IPS-15b (cell line): ENCODE measurements around the gene ROR2.

Experiments used
- H3K27me3 ChIP-seq: one replicate; pipeline ENCODE4 v1.6.1; 2013; ENCODE audit warnings: low read length; ENCODE audit not compliant: control insufficient read depth, insufficient read depth
- H3K36me3 ChIP-seq: one replicate; pipeline ENCODE4 v1.6.1; 2013; ENCODE audit warnings: low read length; ENCODE audit not compliant: control insufficient read depth, insufficient read depth
- H3K4me1 ChIP-seq: one replicate; pipeline ENCODE4 v1.6.1; 2013; ENCODE audit warnings: mild to moderate bottlenecking, low read length; ENCODE audit not compliant: control insufficient read depth, insufficient read depth
- H3K4me3 ChIP-seq: one replicate; pipeline ENCODE4 v1.5.1; 2013; ENCODE audit warnings: low read depth, low read length
- H3K9ac ChIP-seq: one replicate; pipeline ENCODE4 v1.6.1; 2013; ENCODE audit warnings: low read depth, mild to moderate bottlenecking, low read length
- H3K9me3 ChIP-seq: one replicate; pipeline ENCODE4 v1.6.1; 2013; ENCODE audit warnings: mild to moderate bottlenecking, low read length; ENCODE audit not compliant: control insufficient read depth, insufficient read depth

The ROR2 gene

GRCh38 chr9:91578911-91579310, 371.1 kb downstream of the ROR2 start:
- no peaks in the 10 kb centered on the region for H3K27me3 ChIP-seq
- H3K4me3 ChIP-seq = no peak overlapping the region
- no peaks in the 10 kb centered on the region for H3K4me1 ChIP-seq
- no peaks in the 10 kb centered on the region for H3K9me3 ChIP-seq
- H3K9ac ChIP-seq = no peak overlapping the region
- no peaks in the 10 kb centered on the region for H3K36me3 ChIP-seq

GRCh38 chr9:91577633-91578061, 372.4 kb downstream of the ROR2 start:
- Histone ChIP-seq H3K9me3 (no peaks in the 10 kb centered on the region), H3K27me3 (no peaks in the 10 kb centered on the region), H3K9ac (no peak overlapping the region), H3K4me3 (no peak overlapping the region), H3K4me1 (peaks cover 6% of the 10 kb centered on the region), H3K36me3 (no peaks in the 10 kb centered on the region)

- Histone ChIP-seq H3K4me3 (no peak overlapping the region), H3K4me1 (peaks cover 7% of the 10 kb centered on the region), H3K27me3 (no peaks in the 10 kb centered on the region), H3K9me3 (no peaks in the 10 kb centered on the region), H3K36me3 (no peaks in the 10 kb centered on the region), H3K9ac (no peak overlapping the region)
Measured at GRCh38 chr9:91572811-91573210, 377.2 kb downstream of the ROR2 start.

- H3K9ac ChIP-seq = no peak overlapping the region
- H3K9me3 ChIP-seq = no peaks in the 10 kb centered on the region
- no peaks in the 10 kb centered on the region for H3K36me3 ChIP-seq
- H3K27me3 ChIP-seq = no peaks in the 10 kb centered on the region
- H3K4me3 ChIP-seq = no peak overlapping the region
- peaks cover 7% of the 10 kb centered on the region for H3K4me1 ChIP-seq
Measured at GRCh38 chr9:91572044-91572443, 378.0 kb downstream of the ROR2 start.

- Histone ChIP-seq H3K9me3 (no peaks in the 10 kb centered on the region), H3K9ac (no peak overlapping the region), H3K4me3 (no peak overlapping the region), H3K4me1 (peaks cover 7% of the 10 kb centered on the region), H3K36me3 (no peaks in the 10 kb centered on the region), H3K27me3 (no peaks in the 10 kb centered on the region)
Measured at GRCh38 chr9:91571036-91571435, 379.0 kb downstream of the ROR2 start.

GRCh38 chr9:91567642-91568274, 382.3 kb downstream of the ROR2 start:
- Histone ChIP-seq H3K27me3 (no peaks in the 10 kb centered on the region), H3K9me3 (no peaks in the 10 kb centered on the region), H3K4me1 (peaks cover 12% of the 10 kb centered on the region), H3K36me3 (no peaks in the 10 kb centered on the region), H3K4me3 (no peak overlapping the region), H3K9ac (no peak overlapping the region)

- peaks cover 11% of the 10 kb centered on the region for H3K4me1 ChIP-seq
- H3K9ac ChIP-seq = no peak overlapping the region
- no peaks in the 10 kb centered on the region for H3K9me3 ChIP-seq
- no peaks in the 10 kb centered on the region for H3K27me3 ChIP-seq
- no peak overlapping the region for H3K4me3 ChIP-seq
- no peaks in the 10 kb centered on the region for H3K36me3 ChIP-seq
Measured at GRCh38 chr9:91564081-91564670, 385.9 kb downstream of the ROR2 start.

GRCh38 chr9:91562416-91562815, 387.6 kb downstream of the ROR2 start:
- peaks cover 11% of the 10 kb centered on the region for H3K4me1 ChIP-seq
- no peaks in the 10 kb centered on the region for H3K36me3 ChIP-seq
- H3K27me3 ChIP-seq = no peaks in the 10 kb centered on the region
- no peaks in the 10 kb centered on the region for H3K9me3 ChIP-seq
- no peak overlapping the region for H3K9ac ChIP-seq
- H3K4me3 ChIP-seq = no peak overlapping the region

- Histone ChIP-seq H3K9ac (no peak overlapping the region), H3K27me3 (no peaks in the 10 kb centered on the region), H3K9me3 (no peaks in the 10 kb centered on the region), H3K36me3 (no peaks in the 10 kb centered on the region), H3K4me1 (peaks cover 11% of the 10 kb centered on the region), H3K4me3 (no peak overlapping the region)
Measured at GRCh38 chr9:91560301-91560700, 389.7 kb downstream of the ROR2 start.

- Histone ChIP-seq H3K4me1 (peaks cover 3% of the 10 kb centered on the region), H3K9me3 (no peaks in the 10 kb centered on the region), H3K27me3 (no peaks in the 10 kb centered on the region), H3K36me3 (no peaks in the 10 kb centered on the region), H3K9ac (no peak overlapping the region), H3K4me3 (no peak overlapping the region)
Measured at GRCh38 chr9:91558879-91559278, 391.1 kb downstream of the ROR2 start.

GRCh38 chr9:91558395-91558794, 391.6 kb downstream of the ROR2 start:
- no peaks in the 10 kb centered on the region for H3K4me1 ChIP-seq
- H3K9ac ChIP-seq = no peak overlapping the region
- no peaks in the 10 kb centered on the region for H3K27me3 ChIP-seq
- H3K4me3 ChIP-seq = no peak overlapping the region
- H3K9me3 ChIP-seq = no peaks in the 10 kb centered on the region
- no peaks in the 10 kb centered on the region for H3K36me3 ChIP-seq

- H3K36me3 ChIP-seq = no peaks in the 10 kb centered on the region
- no peaks in the 10 kb centered on the region for H3K4me1 ChIP-seq
- H3K9me3 ChIP-seq = no peaks in the 10 kb centered on the region
- H3K27me3 ChIP-seq = no peaks in the 10 kb centered on the region
- no peak overlapping the region for H3K9ac ChIP-seq
- no peak overlapping the region for H3K4me3 ChIP-seq
Measured at GRCh38 chr9:91557327-91557726, 392.7 kb downstream of the ROR2 start.
